Stimulated activated naive CD8-positive, alpha-beta T cell treated with anti-CD3 and anti-CD28 coated beads, Interleukin-15, Interleukin-2, amounts not matched to agents 100 ng/mL and 50 ng/mL, for 24 hours (primary cell): ENCODE results near the gene KIN.
A peak's percentile ranks its signal among the peaks of the same experiment; 100 is the strongest.
"Not testable (repeated sequence)": the region's sequence is repeated elsewhere in the genome, so short reads cannot be mapped to it uniquely, and the experiment has no call there.

Experiments
- H3K27ac Mint-ChIP-seq: one replicate; pipeline ENCODE4 v1.8.0; 2021; ENCODE audit warnings: mild to moderate bottlenecking, mixed read lengths
- H3K27me3 Mint-ChIP-seq: one replicate; pipeline ENCODE4 v1.8.0; 2021; ENCODE audit warnings: mixed read lengths
- H3K36me3 Mint-ChIP-seq: one replicate; pipeline ENCODE4 v1.8.0; 2021; ENCODE audit warnings: low read depth, mixed read lengths
- H3K4me1 Mint-ChIP-seq: one replicate; pipeline ENCODE4 v1.8.0; 2021; ENCODE audit warnings: low read depth, mixed read lengths
- H3K4me3 Mint-ChIP-seq: one replicate; pipeline ENCODE4 v1.8.0; 2021; ENCODE audit warnings: mild to moderate bottlenecking, mixed read lengths
- H3K9me3 Mint-ChIP-seq: one replicate; pipeline ENCODE4 v1.8.0; 2021; ENCODE audit warnings: mixed read lengths

Gene KIN

DNA sequence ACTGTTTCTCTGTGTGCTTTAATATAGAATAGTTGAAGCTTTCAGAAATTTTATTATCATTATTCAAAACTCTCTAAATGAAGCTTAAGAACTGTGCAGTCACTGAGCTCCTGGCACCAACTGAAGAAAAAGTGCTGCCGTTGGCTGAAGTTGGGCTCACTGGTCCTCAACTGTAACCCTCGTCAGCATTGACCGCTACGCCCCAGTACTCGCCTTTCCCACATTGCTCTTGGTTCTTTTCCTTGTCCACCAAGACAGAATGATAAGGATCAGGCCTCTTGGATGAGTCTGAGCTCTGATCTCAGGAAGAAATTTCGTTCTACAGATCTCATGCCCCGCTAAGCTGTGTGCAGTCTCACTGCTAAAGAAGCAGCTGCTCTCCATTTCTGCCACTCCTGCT lies 22.6 kb upstream of the KIN start:
- H3K27me3 Mint-ChIP-seq, result no peaks in the 10 kb centered on the region
- H3K9me3 Mint-ChIP-seq, result no peaks in the 10 kb centered on the region
- no peak overlapping the region for H3K4me3 Mint-ChIP-seq
- no peak overlapping the region for H3K27ac Mint-ChIP-seq
- H3K4me1 Mint-ChIP-seq, result no peaks in the 10 kb centered on the region
- peaks cover 19% of the 10 kb centered on the region for H3K36me3 Mint-ChIP-seq

- no peak overlapping the region for H3K27ac Mint-ChIP-seq
- no peaks in the 10 kb centered on the region for H3K4me1 Mint-ChIP-seq
- no peaks in the 10 kb centered on the region for H3K9me3 Mint-ChIP-seq
- H3K36me3 Mint-ChIP-seq, result peaks cover 34% of the 10 kb centered on the region
- no peaks in the 10 kb centered on the region for H3K27me3 Mint-ChIP-seq
- no peak overlapping the region for H3K4me3 Mint-ChIP-seq
Measured at GRCh38 chr10:7808686-7809267, 21.0 kb upstream of the KIN start.

GRCh38 chr10:7804741-7805140 lies 16.9 kb upstream of the KIN start:
- peaks cover 64% of the 10 kb centered on the region for H3K36me3 Mint-ChIP-seq
- no peak overlapping the region for H3K4me3 Mint-ChIP-seq
- H3K4me1 Mint-ChIP-seq, result no peaks in the 10 kb centered on the region
- no peaks in the 10 kb centered on the region for H3K9me3 Mint-ChIP-seq
- no peak overlapping the region for H3K27ac Mint-ChIP-seq
- no peaks in the 10 kb centered on the region for H3K27me3 Mint-ChIP-seq

GRCh38 chr10:7804216-7804615 lies 16.4 kb upstream of the KIN start:
- Mint-ChIP-seq H3K4me1 (no peaks in the 10 kb centered on the region), H3K9me3 (no peaks in the 10 kb centered on the region), H3K27me3 (no peaks in the 10 kb centered on the region), H3K36me3 (peaks cover 64% of the 10 kb centered on the region), H3K27ac (no peak overlapping the region), H3K4me3 (no peak overlapping the region)

GRCh38 chr10:7802606-7803005 lies 14.8 kb upstream of the KIN start:
- no peaks in the 10 kb centered on the region for H3K9me3 Mint-ChIP-seq
- no peak overlapping the region for H3K4me3 Mint-ChIP-seq
- no peak overlapping the region for H3K27ac Mint-ChIP-seq
- H3K27me3 Mint-ChIP-seq, result no peaks in the 10 kb centered on the region
- H3K4me1 Mint-ChIP-seq, result peaks cover 2% of the 10 kb centered on the region
- H3K36me3 Mint-ChIP-seq, result peaks cover 72% of the 10 kb centered on the region

GRCh38 chr10:7797582-7797981 lies 9.8 kb upstream of the KIN start:
- Mint-ChIP-seq H3K27ac (peak overlapping the region; percentile 54), H3K4me1 (peaks cover 43% of the 10 kb centered on the region), H3K27me3 (no peaks in the 10 kb centered on the region), H3K36me3 (peaks cover 65% of the 10 kb centered on the region), H3K9me3 (no peaks in the 10 kb centered on the region), H3K4me3 (no peak overlapping the region)

- Mint-ChIP-seq H3K4me3 (no peak overlapping the region), H3K9me3 (no peaks in the 10 kb centered on the region), H3K36me3 (peaks cover 67% of the 10 kb centered on the region), H3K27ac (no peak overlapping the region), H3K27me3 (no peaks in the 10 kb centered on the region), H3K4me1 (peaks cover 62% of the 10 kb centered on the region)
Measured at GRCh38 chr10:7795605-7796004, 7.8 kb upstream of the KIN start.

DNA sequence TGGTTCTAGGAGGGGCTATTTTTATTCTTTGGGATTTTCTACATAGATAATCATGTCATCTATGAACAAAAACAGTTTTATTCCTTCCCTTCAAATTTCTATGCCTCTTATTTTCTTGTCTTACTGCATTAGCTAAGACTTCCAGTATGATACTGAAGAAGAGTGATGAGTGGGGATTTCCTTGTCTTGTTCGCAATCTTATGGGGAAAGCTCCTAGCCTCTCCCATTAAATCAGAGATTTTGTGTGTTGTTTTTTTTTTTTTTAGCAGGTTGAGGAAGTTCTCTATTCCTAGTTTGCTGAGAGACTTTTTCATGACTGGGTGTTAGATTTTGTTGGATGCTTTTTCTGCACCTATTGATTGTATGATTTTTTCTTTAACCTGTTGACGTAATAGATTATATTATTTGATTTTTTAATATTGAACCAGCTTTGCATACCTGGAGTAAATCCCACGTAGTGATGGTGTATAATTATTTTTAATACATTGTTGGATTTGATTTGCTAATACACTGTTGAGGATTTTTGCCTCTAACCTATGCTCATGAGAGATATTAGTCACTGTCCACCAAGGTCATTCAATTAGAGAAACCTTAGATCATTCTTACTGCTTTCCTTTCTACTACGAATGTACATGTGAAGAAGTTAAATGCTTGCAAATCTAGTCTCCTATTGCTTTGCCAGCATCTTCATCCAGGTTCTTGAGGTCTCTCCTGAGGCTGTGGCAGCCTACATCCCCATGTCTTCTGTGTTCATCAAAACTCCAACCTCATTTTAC lies 6.6 kb upstream of the KIN start:
- Mint-ChIP-seq H3K4me1 (peaks cover 74% of the 10 kb centered on the region), H3K36me3 (peaks cover 62% of the 10 kb centered on the region), H3K4me3 (no peak overlapping the region), H3K27ac (no peak overlapping the region), H3K9me3 (no peaks in the 10 kb centered on the region), H3K27me3 (no peaks in the 10 kb centered on the region)

DNA sequence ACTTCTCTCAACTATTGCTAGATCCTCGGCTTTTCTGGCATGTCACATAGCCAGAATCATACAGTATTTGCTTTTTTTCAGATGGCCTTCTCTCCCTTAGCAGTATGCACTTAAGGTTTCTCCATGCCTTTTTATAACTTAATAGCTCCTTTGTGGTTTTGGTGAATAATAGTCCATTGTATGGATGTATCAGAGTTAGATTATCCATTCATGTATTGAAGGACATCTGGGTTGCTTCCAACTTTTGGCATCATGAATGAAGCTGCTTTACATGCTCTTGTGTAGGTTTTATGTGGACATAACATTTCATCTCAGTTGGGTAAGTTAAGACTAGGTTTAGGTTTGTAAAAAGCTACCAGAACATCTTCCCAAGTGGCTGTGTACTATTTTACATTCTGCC lies 4.7 kb upstream of the KIN start:
- Mint-ChIP-seq H3K36me3 (peaks cover 49% of the 10 kb centered on the region), H3K27ac (no peak overlapping the region), H3K4me3 (no peak overlapping the region), H3K9me3 (no peaks in the 10 kb centered on the region), H3K27me3 (no peaks in the 10 kb centered on the region), H3K4me1 (peaks cover 81% of the 10 kb centered on the region)

DNA sequence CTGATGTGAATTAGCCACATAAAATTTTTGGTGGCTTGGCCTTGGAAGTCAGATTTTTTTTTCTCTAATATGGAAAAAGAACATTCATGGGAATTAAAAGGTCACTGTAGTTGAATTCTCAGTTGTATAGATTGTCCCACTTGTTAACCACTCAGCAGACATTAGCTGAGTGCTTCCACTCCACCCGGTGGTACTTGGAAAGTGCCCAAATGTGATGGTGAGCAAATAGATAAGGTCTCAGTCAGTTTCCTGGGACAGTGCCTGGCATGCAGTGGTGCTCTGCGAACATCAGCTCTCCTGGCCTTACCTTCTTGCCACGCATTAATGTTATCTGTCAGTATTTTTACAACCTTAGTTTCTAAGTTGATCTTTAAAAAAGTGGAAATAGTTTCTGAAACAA lies 1.6 kb upstream of the KIN start:
- H3K36me3 Mint-ChIP-seq, result peaks cover 38% of the 10 kb centered on the region
- H3K27ac Mint-ChIP-seq, result peak overlapping the region; percentile 64
- no peaks in the 10 kb centered on the region for H3K9me3 Mint-ChIP-seq
- H3K27me3 Mint-ChIP-seq, result no peaks in the 10 kb centered on the region
- peaks cover 67% of the 10 kb centered on the region for H3K4me1 Mint-ChIP-seq
- no peak overlapping the region for H3K4me3 Mint-ChIP-seq

- H3K4me3 Mint-ChIP-seq, result no peak overlapping the region
- no peaks in the 10 kb centered on the region for H3K27me3 Mint-ChIP-seq
- no peak overlapping the region for H3K27ac Mint-ChIP-seq
- H3K4me1 Mint-ChIP-seq, result peaks cover 62% of the 10 kb centered on the region
- H3K36me3 Mint-ChIP-seq, result peaks cover 41% of the 10 kb centered on the region
- H3K9me3 Mint-ChIP-seq, result no peaks in the 10 kb centered on the region
Measured at GRCh38 chr10:7788639-7789286, 970 bp upstream of the KIN start.

GRCh38 chr10:7787150-7787856 lies 490 bp downstream of the KIN start:
- Mint-ChIP-seq H3K4me1 (peaks cover 55% of the 10 kb centered on the region), H3K27ac (no peak overlapping the region), H3K4me3 (no peak overlapping the region), H3K9me3 (no peaks in the 10 kb centered on the region), H3K27me3 (no peaks in the 10 kb centered on the region), H3K36me3 (peaks cover 38% of the 10 kb centered on the region)

GRCh38 chr10:7786430-7786829 lies 1.4 kb downstream of the KIN start:
- peaks cover 46% of the 10 kb centered on the region for H3K4me1 Mint-ChIP-seq
- H3K4me3 Mint-ChIP-seq, result no peak overlapping the region
- peaks cover 30% of the 10 kb centered on the region for H3K36me3 Mint-ChIP-seq
- no peaks in the 10 kb centered on the region for H3K27me3 Mint-ChIP-seq
- no peak overlapping the region for H3K27ac Mint-ChIP-seq
- H3K9me3 Mint-ChIP-seq, result no peaks in the 10 kb centered on the region

DNA sequence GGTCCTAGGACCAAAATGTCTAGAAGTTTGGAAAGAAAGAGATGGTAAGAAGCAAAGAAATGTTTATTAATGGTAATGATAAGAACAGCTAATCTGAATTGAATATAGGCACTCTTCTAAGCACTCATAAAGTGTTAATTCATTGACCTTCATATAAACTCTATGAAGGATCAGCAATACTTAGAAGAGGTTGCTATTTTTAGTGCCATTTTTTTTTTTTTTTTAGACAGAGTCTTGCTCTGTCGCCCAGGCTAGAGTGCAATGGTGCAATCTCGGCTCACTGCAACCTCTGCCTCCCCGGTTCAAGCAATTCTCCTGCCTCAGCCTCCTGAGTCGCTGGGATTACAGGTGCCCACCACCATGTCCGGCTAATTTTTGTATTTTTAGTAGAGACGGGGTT lies 5.6 kb downstream of the KIN start:
- not testable (repeated sequence) for H3K27me3 Mint-ChIP-seq, H3K27ac Mint-ChIP-seq, H3K4me3 Mint-ChIP-seq, H3K9me3 Mint-ChIP-seq
- peaks cover 17% of the 10 kb centered on the region for H3K4me1 Mint-ChIP-seq
- peaks cover 48% of the 10 kb centered on the region for H3K36me3 Mint-ChIP-seq

GRCh38 chr10:7776777-7777176 lies 11.0 kb downstream of the KIN start:
- H3K36me3 Mint-ChIP-seq, result peaks cover 63% of the 10 kb centered on the region
- no peaks in the 10 kb centered on the region for H3K4me1 Mint-ChIP-seq
- no peak overlapping the region for H3K27ac Mint-ChIP-seq
- no peaks in the 10 kb centered on the region for H3K9me3 Mint-ChIP-seq
- H3K4me3 Mint-ChIP-seq, result no peak overlapping the region
- H3K27me3 Mint-ChIP-seq, result no peaks in the 10 kb centered on the region
